Erythroblast (primary cell): Measurements from ENCODE around the gene ABHD14A.
"Not testable (repeated sequence)": the region's sequence is repeated elsewhere in the genome, so short reads cannot be mapped to it uniquely, and the experiment has no call there.

Experiments
- DNase-seq, 2 experiments: peaks; one replicate each; lab custom pipeline; 2025; lab: John Stamatoyannopoulos, UW
- GATA1 ChIP-seq: IDR thresholded peaks from 2 replicates; pipeline ENCODE4 v1.6.1; 2011; ENCODE audit warnings: low read depth, mild to moderate bottlenecking, control low read depth, low read length, moderate library complexity
- POLR2A ChIP-seq: IDR thresholded peaks from 2 replicates; pipeline ENCODE4 v1.6.1; 2011; ENCODE audit warnings: mild to moderate bottlenecking, low read length

ABHD14A gene

GRCh38 chr3:51982352-51982837 is 7.5 kb downstream of the ABHD14A start:
- no peak for TF ChIP-seq POLR2A
- TF ChIP-seq GATA1: no peak
- peak; percentile 71 for DNase-seq

GRCh38 chr3:51982838-51983577 is 8.1 kb downstream of the ABHD14A start, which contains the start of gene ACY1:
ACY1 (plus strand) TSS chr3:51983535; CDS start chr3:51984065, 530 bp downstream.
- TF ChIP-seq GATA1 (no peak), POLR2A (peak; percentile 69)
- DNase-seq: peak; percentile 89 to 90

GRCh38 chr3:51983578-51984268 is 8.9 kb downstream of the ABHD14A start:
- TF ChIP-seq POLR2A (no peak), GATA1 (no peak)
- no peak for DNase-seq

GRCh38 chr3:51984269-51984647 is 9.4 kb downstream of the ABHD14A start:
- no peak for DNase-seq
- no peak for TF ChIP-seq POLR2A
- TF ChIP-seq GATA1: no peak

- no peak for DNase-seq
- TF ChIP-seq POLR2A (no peak), GATA1 (no peak)
These were observed 10.2 kb downstream of the ABHD14A start for GRCh38 chr3:51985063-51985462.

- DNase-seq: peak; percentile 28 to 46
- no peak for TF ChIP-seq POLR2A
- TF ChIP-seq GATA1: no peak
These were observed 11.4 kb downstream of the ABHD14A start for GRCh38 chr3:51986010-51986947.

- peak; percentile 29 to 54 for DNase-seq
- TF ChIP-seq GATA1 (no peak), POLR2A (no peak)
These were observed 12.7 kb downstream of the ABHD14A start for GRCh38 chr3:51987568-51987967.

GRCh38 chr3:51988286-51989146 is 13.7 kb downstream of the ABHD14A start:
- TF ChIP-seq POLR2A: no peak
- no peak for TF ChIP-seq GATA1
- no peak for DNase-seq

GRCh38 chr3:51990501-51990971 is 15.7 kb downstream of the ABHD14A start:
- not testable (repeated sequence) for DNase-seq

- no peak for TF ChIP-seq GATA1
- no peak for TF ChIP-seq POLR2A
These were observed 17.3 kb downstream of the ABHD14A start for GRCh38 chr3:51992017-51992682.

GRCh38 chr3:51993657-51994056 is 18.8 kb downstream of the ABHD14A start:
- DNase-seq: not testable (repeated sequence)

More at GRCh38 chr3:51992017-51992682, 17.3 kb downstream of the ABHD14A start:
- DNase-seq: no peak

- TF ChIP-seq GATA1: no peak
- TF ChIP-seq POLR2A: no peak
- no peak for DNase-seq
These were observed 19.7 kb downstream of the ABHD14A start for GRCh38 chr3:51994530-51994929.
